HG02970 (cell line): ENCODE data around the gene FOXR1.
A peak's percentile ranks its signal among the peaks of the same experiment; 100 is the strongest.

Source experiments
- ATAC-seq: cut with Tn5 transposase; IDR thresholded peaks from one replicate; pipeline ENCODE4 v1.9.1; 2021; ENCODE audit warnings: mild to moderate bottlenecking, moderate library complexity, moderate number of reproducible peaks; ENCODE audit not compliant: unreplicated experiment, low FRiP score

Gene FOXR1, protein sequence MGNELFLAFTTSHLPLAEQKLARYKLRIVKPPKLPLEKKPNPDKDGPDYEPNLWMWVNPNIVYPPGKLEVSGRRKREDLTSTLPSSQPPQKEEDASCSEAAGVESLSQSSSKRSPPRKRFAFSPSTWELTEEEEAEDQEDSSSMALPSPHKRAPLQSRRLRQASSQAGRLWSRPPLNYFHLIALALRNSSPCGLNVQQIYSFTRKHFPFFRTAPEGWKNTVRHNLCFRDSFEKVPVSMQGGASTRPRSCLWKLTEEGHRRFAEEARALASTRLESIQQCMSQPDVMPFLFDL

DNA sequence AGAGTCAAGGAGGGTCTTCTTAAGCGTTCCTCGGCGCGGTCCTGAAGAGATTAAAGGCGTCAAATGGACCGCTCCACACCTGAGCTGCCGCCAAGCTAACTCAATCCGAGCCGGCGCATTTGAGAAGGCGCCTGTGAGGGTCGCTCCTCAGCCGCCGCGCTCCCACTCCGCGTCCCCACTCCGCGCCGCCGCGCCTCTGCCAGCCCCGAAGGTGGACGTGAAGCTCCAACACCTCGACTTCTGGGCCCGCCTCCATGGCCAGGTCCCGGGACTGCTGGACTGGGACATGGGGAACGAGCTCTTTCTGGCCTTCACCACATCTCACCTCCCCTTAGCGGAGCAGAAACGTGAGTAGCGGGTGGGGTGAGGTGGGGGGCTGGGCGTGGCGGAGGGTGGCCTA is at the start of gene FOXR1:
FOXR1 (plus strand) TSS at position 116 of the 400 bp plus-strand sequence; CDS start at position 287, 171 bp downstream.
- no peak for ATAC-seq

DNA sequence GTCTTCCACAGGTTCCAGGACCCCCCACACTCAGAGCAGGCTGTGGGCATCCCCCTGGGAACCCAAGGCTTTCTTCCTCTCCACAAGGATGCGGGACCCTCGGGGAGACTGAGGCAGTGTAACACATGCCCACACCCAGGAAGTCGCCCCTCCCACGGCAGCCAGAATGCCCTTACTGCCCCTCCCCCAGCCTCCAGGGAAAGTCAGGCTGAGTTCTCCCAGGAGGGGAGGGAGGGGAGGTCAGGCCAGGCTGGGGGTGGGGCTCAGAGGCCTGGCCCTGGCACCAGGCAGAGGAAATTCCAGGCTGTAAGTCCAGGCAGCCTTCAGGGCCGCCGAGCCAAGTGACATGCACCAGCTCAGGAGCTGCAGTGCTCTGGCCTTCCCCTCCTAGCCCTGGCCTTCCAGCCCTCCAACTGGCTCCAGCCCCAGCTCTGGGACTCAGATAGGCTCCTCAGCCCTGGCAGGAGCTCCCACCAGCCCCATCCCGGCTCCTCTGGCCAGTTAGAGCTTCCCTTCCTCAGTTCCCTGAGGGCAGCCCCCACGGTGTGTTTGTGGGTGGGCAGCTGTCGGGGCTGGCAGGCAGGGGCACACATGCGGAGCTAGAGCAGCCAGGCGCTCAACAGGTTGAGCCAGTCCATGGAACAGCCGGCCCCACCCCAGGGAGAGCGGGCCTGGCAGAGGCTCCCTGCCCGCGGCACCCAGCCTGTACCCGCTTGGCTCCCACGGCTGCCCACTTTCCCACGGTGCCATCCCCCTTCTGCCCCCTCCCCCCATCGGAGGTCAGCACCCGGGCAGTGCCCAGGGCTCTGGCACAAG is 49.4 kb upstream of the FOXR1 start:
- ATAC-seq = no peak

DNA sequence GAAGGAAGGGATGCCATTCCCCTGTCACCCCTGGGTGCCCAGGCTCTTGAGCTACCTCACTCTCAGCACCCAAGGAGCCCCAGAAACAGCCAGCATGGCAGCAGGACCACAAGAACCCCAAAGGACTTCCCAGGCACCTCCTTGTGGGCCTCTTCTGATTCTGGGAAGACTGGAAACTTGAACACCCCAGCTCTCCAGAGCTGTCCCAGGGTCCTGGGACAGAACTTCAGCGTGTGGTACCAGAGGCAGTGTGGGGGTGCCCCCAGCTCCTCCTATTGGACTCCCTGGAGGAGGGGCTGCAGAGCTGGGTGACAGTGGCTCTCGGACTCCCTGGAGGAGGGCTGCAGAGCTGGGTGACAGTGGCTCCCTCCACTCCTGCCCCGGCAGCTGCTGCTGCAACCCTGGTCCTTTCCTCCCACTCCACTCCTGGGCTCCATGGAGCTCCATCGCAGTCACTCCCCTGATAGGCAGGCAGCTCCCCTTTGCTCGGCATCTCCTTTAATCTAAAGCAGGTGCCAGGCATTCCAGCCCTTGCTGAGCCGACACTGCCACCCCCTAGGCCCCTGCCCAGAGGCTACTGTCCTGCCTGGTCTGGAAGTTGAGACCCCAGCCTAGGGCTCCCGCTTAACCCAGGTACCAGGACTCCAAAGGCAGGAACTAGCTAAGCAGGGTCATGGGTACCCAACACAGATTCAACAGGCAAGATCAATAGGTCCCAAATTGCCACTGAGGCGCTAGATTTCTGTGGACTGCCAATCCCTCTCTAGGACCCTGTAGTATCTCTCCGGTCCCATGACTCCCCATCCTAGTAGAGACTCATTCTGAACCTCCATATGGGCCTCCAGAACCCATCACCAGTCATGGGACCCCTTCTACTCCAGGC is 48.6 kb upstream of the FOXR1 start:
- ATAC-seq = no peak

DNA sequence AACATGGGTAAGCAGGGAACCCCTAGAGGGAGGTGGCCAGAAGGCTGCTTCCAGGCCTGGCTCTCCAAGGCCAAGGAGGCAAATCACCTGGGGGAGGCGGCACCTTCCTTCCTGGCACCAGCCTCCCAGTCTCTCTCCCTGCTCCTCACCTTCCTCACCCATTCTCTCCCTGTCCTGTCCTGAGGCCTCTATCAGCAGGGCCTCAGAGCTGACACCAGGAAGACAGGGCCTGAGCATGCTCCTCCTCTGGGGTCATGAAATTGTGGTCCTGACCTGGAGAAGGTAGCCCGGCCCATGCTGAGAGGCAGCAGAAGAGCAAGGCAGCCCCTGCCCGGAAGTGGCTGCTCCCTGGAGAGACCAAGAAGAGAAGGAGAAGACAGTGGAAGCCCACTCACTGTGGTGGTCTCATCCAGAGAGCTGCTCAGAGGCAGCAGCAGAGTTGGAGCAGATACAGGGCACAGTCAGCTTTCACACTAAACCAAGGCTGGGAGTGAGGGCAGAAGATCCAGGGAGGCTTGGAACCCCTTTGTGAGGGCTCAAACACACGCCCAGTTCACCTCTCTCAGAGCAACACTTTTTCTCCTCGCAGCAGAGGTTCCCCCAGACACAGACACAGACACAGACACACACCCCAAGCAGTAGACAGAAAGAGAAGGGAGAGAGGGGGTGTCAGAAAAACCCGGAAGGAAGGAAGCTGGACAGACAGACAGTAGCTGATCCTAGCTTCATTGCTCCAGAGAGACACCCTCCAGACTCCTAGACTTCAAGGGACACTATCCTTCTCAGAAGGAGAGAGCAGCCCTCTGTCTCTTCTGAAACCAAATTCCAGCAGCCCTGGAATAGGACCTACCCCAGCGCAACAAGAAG is 47.6 kb upstream of the FOXR1 start:
- ATAC-seq = no peak

DNA sequence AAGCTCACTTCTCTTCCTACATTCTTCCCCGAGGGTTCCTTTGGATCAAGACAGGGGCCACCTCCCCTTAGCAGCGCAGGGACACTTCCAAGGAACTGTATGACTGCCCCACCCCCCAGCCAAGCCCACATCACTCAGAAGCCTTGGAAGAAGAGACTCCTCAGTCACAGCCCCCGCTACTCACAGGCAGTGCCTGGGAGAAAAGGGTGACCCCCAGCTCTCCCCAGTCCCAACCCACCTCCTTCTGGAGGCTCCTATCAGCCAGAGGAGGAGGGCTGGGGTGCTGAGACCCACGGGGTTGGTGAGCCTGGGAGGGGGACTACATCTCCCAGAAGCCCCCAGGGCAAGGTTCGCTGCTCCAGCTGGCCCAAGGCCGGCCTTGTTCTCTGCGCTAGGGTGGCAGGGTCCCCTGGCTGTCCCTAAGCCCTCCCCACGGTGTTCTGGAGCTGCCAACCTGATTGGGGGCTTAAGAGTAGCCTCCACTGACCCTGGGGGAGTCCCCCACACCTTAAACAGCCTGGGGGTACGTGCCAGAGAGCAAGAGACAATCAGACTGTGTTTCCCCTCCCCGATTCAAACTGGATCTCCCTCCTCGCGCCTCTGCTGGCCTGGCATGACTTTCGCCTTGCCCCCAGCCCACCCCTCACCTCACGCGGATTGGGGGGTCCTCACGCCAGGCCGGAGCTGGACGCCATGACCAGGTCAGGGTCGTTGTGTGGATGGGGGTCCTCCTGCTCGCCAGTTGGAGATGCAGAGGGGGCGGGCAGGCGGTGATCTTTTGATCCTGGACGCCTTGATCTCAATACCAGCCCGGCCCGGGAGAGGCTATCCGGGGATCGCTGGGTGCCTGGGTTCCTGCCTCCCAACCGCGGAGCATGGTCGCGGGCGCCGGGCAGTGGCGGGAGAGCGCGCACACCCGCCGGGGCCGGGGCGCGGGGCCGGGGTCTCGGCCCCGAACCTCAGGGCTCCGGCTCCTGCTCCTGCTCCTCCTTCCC is 46.7 kb upstream of the FOXR1 start:
- no peak for ATAC-seq

DNA sequence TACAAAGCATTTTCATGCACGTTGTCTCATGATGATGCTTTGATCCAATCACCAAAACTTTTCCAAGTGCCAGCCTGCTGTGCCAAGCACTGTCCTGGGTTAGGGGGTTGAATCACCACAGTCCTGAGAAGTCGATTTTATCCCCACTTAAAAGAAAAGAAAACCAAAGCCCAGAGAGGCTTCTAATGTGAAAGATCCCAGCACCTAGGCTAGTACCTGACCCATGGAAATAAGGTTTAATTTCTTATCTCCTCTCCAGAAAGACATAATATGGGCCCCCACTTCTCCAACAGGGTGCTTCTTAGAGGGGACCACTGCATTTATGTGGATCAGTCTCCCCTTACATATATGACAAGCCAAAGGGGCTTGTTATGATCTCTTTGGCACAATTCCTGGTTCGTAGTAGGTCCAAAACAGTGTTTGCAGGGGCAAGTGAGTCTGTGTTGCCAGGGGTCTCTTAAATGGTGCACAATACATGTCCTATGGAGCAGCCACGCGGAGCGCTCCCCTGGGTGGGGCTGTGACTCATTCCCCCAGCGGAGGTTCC is 43.9 kb upstream of the FOXR1 start:
- no peak for ATAC-seq

DNA sequence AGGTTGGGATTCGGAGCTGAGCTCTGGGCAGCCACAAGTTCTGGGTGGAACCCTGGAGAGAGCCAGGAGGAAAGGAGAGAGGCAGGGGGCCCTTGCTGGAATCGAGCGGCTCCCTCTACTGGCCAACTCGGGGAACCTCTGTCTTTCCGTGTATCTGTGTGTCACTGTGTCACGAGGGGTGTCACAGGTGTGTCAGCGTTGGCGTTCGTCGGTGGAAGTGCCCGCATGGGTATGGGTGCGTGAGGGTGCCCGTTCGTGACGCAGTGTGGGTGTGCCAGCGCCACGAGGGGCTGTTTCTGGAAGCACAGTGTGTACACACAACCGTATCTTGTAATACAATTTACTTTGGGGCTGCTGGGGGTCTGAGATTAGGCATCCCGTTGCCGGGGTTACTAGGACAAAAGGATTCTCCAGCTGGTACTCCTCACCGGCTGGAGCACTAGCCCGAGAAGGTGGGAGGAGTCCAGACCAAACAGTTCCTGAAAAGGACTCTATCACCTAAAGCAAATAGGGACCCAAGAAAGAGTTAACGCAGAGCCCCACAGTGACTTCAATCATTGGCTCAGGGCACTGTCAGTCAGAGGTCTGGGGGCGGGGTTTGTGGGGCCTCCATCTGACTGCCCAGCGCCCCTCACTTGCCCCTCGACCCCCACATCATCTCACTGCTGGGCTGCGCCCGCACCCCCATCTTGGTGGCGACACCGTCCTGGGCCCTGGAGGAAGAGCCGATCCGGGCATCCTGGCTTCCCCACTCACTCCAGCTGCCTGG is 43.3 kb upstream of the FOXR1 start:
- peak; percentile 31 for ATAC-seq

DNA sequence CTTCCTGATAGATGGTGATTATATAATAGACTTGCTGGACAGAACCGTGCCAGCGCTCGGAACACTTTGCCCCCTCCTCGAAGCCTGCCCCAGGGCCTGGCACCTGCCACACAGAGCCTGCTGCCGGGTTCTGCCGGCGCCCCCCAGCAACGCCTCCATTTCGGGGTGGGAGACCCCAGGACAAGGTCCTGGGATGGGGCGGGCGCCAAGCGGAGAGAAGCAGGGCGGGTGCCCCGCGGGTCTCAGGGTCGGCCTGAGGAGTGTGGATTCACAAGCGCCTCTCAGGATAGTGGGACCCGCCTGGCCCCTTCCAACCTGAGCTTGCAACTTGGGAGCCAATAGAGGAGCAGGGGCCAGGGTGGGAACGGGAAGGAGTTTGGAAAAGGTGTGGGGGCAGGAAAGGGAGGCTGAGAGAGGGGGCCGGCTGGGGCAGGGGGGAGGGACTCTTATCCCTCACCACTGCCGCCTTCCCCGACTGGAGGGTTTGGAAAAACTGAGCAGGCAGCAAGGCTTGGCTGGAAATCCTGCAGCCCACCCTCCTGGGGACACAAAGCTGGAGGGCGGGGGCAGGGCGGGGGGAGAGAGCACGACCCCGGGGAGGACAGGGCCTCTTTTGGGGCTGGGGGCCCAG is 42.6 kb upstream of the FOXR1 start:
- ATAC-seq = no peak

DNA sequence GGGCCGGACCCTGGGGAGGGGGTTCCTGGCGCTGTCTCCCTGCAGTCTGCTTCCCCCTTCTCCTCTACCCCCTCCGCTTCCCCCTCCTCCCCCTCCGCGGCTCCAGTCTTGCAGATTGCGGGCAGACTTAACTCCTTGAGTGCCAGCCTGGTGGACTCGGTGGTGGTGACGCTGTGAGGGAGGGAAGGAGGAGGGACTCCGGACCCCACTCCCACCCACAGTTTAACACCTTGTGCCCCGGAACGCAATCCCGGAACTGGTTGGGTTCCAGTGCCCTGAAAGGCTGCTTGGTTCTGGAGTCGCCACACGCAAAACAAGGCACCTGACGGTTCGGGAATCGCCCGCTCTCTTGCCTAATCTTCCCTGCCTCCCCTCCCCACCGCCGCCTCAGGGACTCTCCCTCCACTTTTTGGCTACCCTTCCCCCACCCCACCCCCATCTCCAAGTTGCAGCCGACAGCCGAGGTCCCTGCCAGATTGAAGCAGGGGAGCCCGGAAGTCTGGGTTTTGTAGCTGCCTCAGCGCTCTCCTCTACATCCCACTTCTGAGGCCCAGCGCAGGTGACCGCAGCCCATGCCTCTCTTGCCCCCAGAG is 42.0 kb upstream of the FOXR1 start:
- ATAC-seq = no peak

DNA sequence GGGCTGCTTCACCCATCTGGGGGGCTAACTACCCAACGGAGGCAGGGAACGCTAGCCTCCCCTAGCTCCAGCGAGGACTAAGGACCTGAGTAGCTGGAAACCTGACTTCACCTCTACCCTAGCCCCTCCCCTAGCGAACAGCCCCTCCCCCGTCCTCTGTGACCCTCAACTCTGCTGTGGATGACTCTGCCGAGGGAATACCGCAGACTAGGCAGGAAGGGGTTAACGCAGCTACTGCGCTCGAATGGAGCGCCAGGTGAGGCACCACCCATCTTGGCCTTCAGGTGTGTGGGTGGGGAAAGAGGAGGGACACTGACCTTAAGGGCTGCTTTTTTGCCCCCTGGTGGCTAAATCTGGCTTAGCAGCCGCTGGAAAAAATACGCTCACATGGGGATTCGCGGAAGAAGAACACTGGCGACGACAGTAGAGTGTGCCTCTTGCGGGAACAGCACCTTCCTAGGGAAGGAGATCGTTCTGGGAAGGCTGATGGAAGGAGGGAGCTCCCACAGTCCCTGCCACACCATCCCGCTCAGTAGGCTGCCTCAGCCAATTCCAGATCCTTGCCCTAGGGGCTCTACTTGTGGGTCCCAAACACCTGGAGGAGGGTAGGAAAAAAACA is 41.4 kb upstream of the FOXR1 start:
- no peak for ATAC-seq

DNA sequence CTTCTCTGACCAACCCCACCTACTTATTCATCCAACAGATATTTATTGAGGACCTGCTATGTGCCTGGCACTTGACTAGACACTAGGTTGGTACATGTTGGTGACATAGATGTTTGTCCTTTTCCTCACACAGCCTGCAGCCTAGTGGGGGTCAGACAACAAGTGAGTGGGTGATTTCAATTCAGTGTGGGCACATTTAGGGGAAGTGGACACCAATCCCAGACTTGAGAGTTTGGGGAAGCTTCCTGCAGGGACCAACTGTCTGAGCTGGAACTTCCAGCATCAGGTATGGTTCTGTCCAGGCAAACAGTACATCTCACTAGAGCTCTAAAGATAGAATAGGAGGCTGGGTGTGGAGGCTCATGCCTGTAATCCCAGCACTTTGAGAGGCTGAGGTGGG is 40.0 kb upstream of the FOXR1 start:
- ATAC-seq = no peak

DNA sequence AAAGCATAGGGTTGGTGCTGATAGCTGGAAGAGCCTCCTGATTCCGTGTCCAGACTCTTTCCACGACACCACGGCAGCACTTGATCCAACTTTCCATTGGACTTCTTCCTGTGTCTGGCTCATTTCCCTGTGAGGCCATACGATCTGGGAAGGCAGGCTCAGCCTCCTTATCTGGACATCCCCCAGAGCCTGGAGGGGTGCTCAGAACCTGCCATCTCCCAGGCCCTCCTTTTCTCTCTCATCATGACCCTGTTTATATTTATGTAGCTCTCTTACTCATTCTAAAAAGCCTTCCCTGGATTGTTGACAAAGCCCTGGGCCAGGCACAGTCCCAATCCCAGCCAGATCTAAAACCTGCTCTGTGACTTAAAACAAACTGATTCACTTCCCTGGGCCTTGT is 38.1 kb upstream of the FOXR1 start:
- no peak for ATAC-seq

DNA sequence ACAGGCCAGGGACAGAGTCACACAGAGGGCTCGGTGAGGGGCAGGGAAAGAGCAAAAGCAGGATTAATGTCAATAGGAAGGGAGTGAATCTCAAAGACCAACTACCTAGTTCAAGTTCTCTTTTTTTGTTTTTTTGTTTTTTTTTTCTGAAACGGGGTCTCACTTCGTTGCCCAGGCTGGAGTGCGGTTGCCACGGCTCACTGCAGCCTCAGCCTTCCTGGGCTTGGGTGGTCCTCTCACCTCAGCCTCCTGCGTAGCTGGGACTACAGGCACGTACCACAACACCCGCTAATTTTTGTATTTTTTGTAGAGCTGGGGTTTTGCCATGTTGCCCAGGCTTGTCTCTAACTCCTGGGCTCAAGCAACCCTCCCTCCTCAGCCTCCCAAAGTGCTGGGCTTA is 36.2 kb upstream of the FOXR1 start:
- no peak for ATAC-seq

DNA sequence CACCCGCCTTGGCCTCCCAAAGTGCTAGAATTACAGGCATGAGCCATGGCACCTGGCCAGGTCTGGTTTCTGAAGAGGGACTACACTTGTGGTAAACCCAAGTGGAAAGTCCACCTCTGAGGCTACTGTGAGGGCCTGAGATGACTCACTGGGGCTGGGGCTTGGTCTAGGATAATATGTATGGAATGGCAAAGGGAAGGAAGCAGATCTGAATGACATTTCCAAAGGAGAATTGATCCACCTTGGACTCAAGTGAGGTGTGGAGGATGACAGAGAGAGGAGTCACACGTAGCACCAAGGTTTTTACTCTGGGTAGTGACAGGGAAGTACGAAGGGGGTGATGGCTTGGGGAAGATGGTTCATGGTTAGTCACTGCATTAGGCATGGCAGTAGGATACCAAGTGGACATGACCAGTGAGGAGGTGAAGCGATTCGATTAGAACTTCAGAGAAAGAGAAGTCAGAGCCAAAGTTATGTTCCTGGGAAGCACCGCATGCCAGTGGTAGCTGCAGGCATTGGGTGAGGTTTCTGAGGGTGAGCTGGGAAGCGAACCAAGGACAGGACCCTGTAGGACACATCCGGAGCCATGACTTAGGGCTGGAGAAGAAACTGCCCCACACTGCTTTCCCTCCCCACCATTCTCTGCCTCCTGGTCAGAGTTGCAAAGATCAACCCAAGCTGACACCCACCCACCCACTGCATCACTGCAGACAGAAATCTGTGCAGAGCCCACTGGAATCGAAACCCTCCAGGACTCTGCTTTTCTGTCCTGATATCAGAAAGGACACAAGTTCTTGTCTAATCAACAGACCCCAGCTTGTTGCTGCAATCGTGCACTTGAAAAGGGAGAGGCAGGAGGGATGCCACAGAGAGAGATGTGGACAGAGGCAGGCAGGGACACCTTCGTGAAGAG is 32.8 kb upstream of the FOXR1 start:
- ATAC-seq = no peak

DNA sequence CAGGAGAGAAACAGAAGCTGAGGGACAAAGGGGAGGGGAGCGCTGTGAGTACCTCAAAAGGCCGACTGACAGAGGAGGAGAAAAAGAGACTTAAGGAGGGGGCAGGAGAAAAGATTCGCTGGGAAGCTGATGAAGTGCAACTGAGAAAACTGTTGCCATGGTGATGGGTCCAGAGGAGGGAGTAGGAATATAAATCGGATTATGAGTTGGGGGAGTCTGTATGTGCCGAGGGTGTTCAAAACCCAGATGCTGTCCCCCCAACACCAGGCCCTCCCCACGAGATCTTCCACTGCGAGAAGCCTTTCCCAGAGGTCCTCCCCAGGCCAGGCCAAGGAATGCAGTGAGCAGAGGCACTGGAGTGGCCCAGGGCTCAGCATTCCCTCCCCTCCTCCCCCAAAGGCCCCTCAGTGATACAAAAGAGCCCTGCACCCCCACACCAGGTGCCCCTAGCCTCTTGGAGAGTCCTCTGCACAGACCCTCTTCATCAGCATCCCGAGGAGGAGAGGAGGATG is 32.1 kb upstream of the FOXR1 start:
- no peak for ATAC-seq
